HL-60 (cell line): Measurements from ENCODE around the gene LIPG.
"Not testable (repeated sequence)": the region's sequence is repeated elsewhere in the genome, so short reads cannot be mapped to it uniquely, and the experiment has no call there.

Experiments
- DNase-seq, 2 experiments: peaks; one replicate each; pipeline ENCODE4 v3.0.0-alpha.2; 2010 to 2020; ENCODE audit warnings: low read depth in 1 of 2, low spot score in 1 of 2
- H3K27ac ChIP-seq: fragments of 250-450 bp; sonication (Bioruptor Pico); replicated peaks from 2 replicates; pipeline ENCODE4 v1.5.1; 2020; ENCODE audit warnings: mild to moderate bottlenecking, moderate library complexity
- H3K27me3 ChIP-seq: fragments of 250-450 bp; sonication (Bioruptor Pico); 2 replicates; pipeline ENCODE4 v1.5.1; 2021; ENCODE audit warnings: mild to moderate bottlenecking, moderate library complexity; ENCODE audit not compliant: insufficient read depth, poor library complexity, severe bottlenecking
- H3K4me3 ChIP-seq: replicated peaks from 2 replicates; pipeline ENCODE4 v1.5.1; 2011; ENCODE audit warnings: mild to moderate bottlenecking, control low read depth, low read length; ENCODE audit not compliant: insufficient read depth
- CTCF ChIP-seq: IDR thresholded peaks from one replicate; pipeline ENCODE4 v1.5.1; 2011; ENCODE audit warnings: low read length, control low read depth, inconsistent platforms; ENCODE audit not compliant: insufficient read depth
- GABPA ChIP-seq: IDR thresholded peaks from 2 replicates; pipeline ENCODE4 v1.6.1; 2012; ENCODE audit warnings: low read depth
- POLR2AphosphoS5 ChIP-seq: IDR thresholded peaks from 2 replicates; pipeline ENCODE4 v1.6.1; 2012; ENCODE audit warnings: low read depth
- REST ChIP-seq: IDR thresholded peaks from 2 replicates; pipeline ENCODE4 v1.6.1; 2012; ENCODE audit warnings: low read depth; ENCODE audit not compliant: insufficient replicate concordance
- SPI1 ChIP-seq: IDR thresholded peaks from 2 replicates; pipeline ENCODE4 v1.6.1; 2012; ENCODE audit warnings: low read depth, mild to moderate bottlenecking, borderline replicate concordance

LIPG gene

GRCh38 chr18:49580279-49580678 lies 18.4 kb downstream of the LIPG start:
- no peak for DNase-seq
- H3K4me3 ChIP-seq, result no peak overlapping the region
- no peak overlapping the region for H3K27ac ChIP-seq
- TF ChIP-seq REST (no peak), GABPA (no peak)
- no peaks in the 10 kb centered on the region for H3K27me3 ChIP-seq

GRCh38 chr18:49581371-49581770 lies 19.5 kb downstream of the LIPG start:
- Histone ChIP-seq H3K27ac (no peak overlapping the region), H3K27me3 (no peaks in the 10 kb centered on the region), H3K4me3 (no peak overlapping the region)
- peak in 1 of 2 experiments; percentile 72 for DNase-seq
- no peak for TF ChIP-seq POLR2AphosphoS5
- TF ChIP-seq SPI1, result peak; percentile 78; the same call in 1 of the 2 replicates

GRCh38 chr18:49582579-49582978 lies 20.7 kb downstream of the LIPG start:
- Histone ChIP-seq H3K4me3 (no peak overlapping the region), H3K27me3 (no peaks in the 10 kb centered on the region), H3K27ac (no peak overlapping the region)
- DNase-seq, result no peak
- TF ChIP-seq GABPA, result no peak
- TF ChIP-seq REST, result no peak
- TF ChIP-seq SPI1, result no peak
- no peak for TF ChIP-seq POLR2AphosphoS5
- TF ChIP-seq CTCF, result no peak

- no peak for DNase-seq
- no peak overlapping the region for H3K27ac ChIP-seq
- no peaks in the 10 kb centered on the region for H3K27me3 ChIP-seq
- H3K4me3 ChIP-seq, result no peak overlapping the region
- TF ChIP-seq POLR2AphosphoS5, result no peak
- TF ChIP-seq CTCF, result no peak
- no peak for TF ChIP-seq REST
- no peak for TF ChIP-seq SPI1
- no peak for TF ChIP-seq GABPA
Measured at GRCh38 chr18:49584394-49584793, 22.5 kb downstream of the LIPG start.

- H3K27me3 ChIP-seq, DNase-seq, H3K4me3 ChIP-seq, H3K27ac ChIP-seq: not testable (repeated sequence)
Measured at GRCh38 chr18:49584951-49585350, 23.1 kb downstream of the LIPG start.
